ENCODE results near the gene NDUFA8.

Gene NDUFA8

DNA sequence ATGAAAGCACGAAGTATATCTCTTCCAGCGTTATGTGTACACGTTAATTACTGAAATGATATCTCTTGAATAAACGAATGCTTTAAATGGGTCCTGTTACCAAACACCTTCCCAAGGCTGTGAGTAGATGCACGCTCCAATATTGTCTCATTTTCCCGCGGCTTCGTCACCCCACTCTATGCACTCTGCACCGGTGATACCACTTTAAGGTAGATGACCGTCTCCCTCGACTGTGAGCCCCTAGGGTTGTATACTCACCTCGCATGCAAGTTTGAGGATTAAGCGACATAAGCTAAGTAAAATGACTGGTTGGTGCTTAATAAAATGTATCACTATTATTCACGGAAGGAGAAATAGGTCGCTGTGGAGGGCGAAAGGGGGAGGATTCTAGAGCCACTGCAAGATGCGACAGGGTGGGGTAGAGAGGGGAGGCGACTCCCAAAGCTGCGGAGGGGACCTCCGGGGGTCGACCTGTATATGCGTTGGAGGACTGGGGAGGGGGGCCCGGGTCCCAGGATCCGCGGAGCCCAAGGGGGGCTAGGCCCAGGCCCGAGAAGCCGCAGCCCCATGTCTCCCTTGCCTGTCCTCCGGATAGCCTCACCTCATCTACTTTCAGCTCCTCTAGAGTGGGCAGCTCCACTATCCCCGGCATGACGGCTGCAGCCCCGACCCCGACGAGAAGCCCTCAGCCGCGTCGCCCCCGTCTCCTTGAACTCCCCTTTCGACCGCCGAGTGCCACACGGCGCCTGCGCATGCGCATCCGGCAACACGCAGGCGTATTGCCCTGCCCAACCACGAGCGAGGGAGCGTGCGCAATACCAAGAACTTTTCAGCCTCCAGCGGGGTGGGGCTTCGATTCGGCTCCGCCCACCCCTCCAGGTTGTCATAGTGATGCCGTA, at the start of gene NDUFA8, which contains the start of gene MORN5:
Gene NDUFA8, minus strand, starts transcription at position 754 of the 899 bp plus-strand sequence. Its CDS starts 102 bp downstream, at position 652.
Gene MORN5, plus strand, starts transcription at position 883 of the 899 bp plus-strand sequence. CDS start 65 bp downstream, outside the sequence.
- peak; percentile 33 to 71 for DNase-seq

GRCh38 chr9:122207096-122207495, 47.5 kb upstream of the NDUFA8 start:
- DNase-seq, result no peak

DNA sequence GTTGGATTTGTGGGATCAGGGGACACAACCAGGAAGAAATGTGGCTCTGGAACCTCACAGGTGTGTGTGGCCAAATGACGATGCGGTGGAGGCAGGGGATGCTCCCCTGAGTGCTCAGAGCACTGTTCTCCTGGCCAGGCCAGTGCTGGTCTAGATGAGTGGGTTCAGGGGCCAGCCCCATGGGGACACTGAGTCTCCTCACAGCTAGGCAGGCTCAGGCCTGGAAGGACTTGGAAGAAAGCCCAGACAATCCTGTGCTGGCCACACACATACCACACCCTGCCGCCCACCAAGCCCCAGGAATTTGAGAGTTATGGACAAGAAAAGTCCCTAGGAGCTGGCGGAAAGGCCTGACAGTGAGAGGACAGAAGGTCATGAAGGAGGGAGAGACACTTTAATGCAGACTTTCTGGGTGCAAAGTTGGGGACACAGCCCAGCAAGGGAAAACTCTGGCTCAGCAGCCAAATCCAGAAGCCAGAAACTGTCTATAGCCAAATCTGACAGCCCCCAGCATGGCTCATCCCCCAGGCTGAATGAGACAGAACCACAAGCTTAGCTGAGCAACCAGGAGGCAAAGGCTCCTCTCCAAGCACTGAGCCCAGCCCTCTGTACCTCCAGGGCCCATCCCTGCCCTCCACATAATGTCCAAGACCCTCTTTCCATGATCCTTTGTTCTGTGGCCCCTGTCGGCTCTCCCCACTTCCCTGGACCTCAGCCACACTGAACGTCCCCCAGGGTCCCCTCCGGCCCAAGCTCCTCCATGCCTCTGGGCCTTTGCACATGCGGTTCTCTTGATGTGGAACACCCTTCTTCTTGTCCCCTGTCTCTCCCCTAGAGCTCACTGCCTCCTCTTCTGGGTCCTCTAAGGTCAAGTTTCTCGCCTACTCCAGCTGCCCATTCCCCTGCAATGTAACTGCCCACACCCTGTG, 46.8 kb upstream of the NDUFA8 start:
- DNase-seq, result no peak

DNA sequence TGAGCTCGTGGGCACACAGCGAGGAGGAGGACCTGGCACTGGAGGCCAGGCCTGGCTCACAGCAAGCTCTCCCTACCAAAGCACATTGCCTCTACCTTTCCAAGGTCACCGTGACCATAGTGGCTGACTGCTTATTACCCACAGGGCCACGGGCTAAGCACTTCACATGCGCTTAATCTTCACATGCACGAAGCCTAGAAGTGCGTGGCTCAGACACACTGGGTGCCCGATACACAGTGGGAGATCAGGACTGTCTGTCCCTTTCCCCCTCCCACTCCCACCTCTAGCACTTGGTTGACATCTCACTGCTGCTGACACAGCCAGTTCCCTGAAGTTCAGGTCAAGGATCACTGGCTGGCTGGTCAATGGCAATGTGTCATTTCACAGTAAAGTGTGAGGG, 45.6 kb upstream of the NDUFA8 start:
- DNase-seq, result no peak

- DNase-seq, result no peak
Observed at GRCh38 chr9:122204491-122204890, 44.9 kb upstream of the NDUFA8 start.

DNA sequence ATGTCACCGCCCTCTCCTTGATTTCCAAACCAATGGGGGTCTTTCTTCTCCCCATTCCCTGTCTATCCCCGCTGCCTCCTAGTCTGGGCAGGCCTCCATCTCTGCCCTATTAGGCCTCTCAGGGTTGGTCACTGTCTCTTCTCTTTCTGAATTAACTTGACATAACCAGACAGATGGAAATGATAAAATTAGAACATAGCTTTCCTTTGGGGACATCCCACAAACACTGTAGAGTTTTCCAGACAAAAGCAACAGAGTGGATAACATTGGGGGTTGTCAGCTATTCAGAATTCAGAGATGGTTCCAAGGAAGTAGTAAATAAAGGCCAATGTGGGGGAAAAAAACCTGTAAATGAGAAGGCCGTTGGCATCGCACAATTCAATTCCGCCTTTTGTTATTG, 44.5 kb upstream of the NDUFA8 start:
- DNase-seq, result no peak

DNA sequence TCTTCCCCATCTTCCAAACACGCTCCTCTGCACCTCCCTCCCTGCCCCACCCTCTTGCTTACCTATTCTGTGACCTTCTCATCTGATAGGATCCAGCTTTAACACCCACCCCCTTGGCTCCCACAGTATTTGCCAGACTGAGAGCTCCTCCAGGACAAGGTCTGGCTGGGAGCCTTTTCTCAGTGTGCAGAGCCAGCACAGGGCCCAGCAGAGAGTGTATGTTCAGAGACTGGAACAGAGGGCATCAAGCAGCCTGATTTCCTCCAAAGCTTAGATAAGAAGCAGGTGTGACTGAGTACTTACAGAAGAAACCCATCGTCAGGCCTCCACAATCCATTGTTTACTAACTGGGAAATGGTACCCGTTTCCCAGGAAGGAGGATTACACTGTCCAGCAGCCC, 42.5 kb upstream of the NDUFA8 start:
- no peak for DNase-seq

GRCh38 chr9:122201641-122202040, 42.1 kb upstream of the NDUFA8 start:
- DNase-seq, result no peak

- DNase-seq, result no peak
Observed at GRCh38 chr9:122200960-122201595, 41.5 kb upstream of the NDUFA8 start.

DNA sequence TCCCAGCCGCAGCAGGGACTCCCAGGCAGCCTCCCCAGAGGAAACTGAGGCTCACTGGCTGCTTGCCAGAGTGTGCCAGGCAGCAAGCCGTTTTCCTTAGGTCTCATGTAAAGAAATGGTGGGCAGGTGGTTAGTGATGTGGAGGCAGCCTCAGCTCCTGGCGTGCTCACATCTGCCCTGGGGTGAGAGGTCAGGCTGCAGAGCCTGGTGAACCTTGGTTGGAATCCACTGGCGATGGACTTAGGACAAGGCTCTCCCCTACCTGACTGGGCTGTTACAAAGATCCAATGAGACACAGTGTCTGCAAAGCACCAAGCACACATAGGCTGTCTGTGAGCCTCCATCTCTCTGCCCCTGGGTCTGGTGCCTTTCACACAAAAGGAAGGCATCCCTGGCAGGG, 38.3 kb upstream of the NDUFA8 start:
- no peak for DNase-seq

GRCh38 chr9:122197426-122197825, 37.8 kb upstream of the NDUFA8 start:
- DNase-seq, result no peak

GRCh38 chr9:122195875-122196274, 36.3 kb upstream of the NDUFA8 start:
- no peak for DNase-seq

GRCh38 chr9:122193651-122194050, 34.1 kb upstream of the NDUFA8 start:
- no peak for DNase-seq

DNA sequence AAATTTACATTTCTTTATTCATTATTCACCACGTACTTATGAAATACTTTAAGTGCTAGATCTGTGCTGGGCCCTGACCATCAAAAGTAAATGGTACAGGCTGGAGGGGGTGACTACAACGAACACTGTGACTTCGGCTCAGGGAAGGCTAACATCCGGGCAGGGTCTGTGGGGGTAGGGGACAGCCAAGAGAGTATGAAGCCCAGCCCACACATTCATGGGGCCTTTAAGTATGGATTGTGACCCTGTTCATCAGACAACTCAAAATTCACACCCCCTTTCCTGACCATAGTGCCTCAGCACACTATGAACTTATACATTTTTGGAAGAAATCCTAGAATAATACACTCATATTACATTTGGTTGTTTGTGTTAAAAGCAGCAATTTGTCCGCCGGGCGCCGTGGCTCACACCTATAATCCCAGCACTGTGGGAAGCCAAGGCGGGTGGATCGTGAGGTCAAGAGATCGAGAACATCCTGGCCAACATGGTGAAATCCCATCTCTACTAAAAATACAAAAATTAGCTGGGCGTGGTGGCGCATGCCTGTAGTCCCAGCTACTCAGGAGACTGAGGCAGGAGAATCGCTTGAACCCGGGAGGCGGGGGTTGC, 33.4 kb upstream of the NDUFA8 start:
- no peak for DNase-seq

DNA sequence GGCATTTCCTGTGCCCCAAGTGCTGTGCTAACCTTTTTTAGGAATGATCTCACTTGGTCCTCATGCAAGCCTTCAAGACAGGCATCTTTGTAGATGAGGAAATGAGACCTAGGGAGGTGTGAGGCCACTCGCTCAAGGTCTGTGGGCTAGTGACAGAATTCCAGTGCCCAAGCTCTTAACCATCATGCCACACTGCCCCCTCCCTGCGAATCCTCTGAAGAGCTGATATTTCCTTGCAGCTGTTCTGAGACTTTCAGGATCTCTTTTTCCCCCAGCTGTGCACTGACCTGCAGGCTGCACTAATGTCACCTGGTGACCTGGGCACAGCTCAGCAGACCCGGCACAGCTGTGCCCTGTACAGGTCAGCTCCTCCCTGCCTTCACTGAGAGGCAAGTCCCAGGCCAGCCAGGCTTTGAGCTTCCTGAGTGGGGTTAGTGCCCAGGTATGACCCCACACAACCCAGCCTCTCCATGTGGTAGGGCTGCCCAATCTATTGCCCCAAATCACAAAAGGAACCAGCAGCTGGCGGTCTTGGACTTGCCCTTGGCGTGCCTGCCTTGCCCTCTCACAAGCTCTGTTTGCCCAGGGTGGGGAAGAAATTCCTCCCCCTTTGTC, 32.8 kb upstream of the NDUFA8 start:
- DNase-seq, result no peak

GRCh38 chr9:122191584-122191983, 32.0 kb upstream of the NDUFA8 start:
- DNase-seq, result no peak

DNA sequence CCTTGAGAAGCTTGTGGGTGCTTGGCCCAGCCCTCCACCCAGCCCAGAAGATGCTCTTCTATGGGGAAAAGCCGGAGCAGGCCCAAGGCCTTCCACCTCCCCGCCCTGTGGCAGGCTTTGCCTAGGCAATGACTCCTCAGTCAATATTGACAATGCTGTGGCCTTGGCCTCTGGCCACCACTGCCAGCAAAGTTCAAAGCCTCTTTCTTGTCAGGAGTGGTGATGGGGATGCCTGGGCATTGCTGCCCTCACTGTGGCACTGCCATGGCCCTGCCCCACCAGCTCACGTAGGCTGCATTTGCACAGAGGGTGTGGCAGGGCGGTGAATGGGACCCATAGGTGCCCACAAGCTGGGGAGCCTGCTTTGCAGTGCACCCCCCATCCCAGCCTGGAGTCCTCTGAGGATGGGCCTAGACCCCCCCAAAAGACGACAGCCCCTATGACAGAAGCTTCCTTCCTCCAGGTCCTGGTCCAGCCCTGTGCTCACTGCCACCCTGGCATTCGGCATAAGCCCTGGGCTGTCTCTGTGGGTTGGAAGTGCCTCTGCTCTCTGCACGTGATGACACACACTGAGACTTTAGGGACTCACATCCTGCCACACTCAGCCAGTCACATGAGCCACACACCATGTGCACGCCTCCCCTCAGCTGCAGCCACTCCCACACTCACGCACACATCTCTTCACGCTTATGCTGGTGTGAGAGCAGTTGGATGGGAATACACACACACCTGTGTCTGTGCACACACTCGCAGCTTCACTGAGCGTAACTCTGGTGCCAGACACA, 31.2 kb upstream of the NDUFA8 start:
- DNase-seq, result no peak

GRCh38 chr9:122188369-122188768, 28.8 kb upstream of the NDUFA8 start:
- no peak for DNase-seq

- DNase-seq, result no peak
Observed at GRCh38 chr9:122186777-122187470, 27.3 kb upstream of the NDUFA8 start.

GRCh38 chr9:122186301-122186700, 26.7 kb upstream of the NDUFA8 start:
- DNase-seq, result no peak

GRCh38 chr9:122184551-122184950, 25.0 kb upstream of the NDUFA8 start:
- no peak for DNase-seq

All from cerebellar nuclear complex (tissue), 1 donor.